ENCODE results near the gene MEIS2. TPM values are rescaled to one million over a fixed set of nuclear protein-coding genes. Genes with fewer than 3 reads are reported as not detected.

MEIS2 gene
- total RNA-seq, 1 donor from 2014 or later, result 6.6 TPM

GRCh38 chr15:37104424-37104981 lies 4.2 kb upstream of the MEIS2 start:
- TF ChIP-seq, protein P1, sequence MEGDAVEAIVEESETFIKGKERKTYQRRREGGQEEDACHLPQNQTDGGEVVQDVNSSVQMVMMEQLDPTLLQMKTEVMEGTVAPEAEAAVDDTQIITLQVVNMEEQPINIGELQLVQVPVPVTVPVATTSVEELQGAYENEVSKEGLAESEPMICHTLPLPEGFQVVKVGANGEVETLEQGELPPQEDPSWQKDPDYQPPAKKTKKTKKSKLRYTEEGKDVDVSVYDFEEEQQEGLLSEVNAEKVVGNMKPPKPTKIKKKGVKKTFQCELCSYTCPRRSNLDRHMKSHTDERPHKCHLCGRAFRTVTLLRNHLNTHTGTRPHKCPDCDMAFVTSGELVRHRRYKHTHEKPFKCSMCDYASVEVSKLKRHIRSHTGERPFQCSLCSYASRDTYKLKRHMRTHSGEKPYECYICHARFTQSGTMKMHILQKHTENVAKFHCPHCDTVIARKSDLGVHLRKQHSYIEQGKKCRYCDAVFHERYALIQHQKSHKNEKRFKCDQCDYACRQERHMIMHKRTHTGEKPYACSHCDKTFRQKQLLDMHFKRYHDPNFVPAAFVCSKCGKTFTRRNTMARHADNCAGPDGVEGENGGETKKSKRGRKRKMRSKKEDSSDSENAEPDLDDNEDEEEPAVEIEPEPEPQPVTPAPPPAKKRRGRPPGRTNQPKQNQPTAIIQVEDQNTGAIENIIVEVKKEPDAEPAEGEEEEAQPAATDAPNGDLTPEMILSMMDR (IDR thresholded peaks at IDR 0.05; ENCODE audit: insufficient read depth, low read length, severe bottlenecking), result no peak
- FAIRE-seq (no peak), DNase-seq (ENCODE audit: low read depth) (no peak)
- H3K4me3 ChIP-seq (ENCODE audit: low read depth, low read length), result no peak overlapping the region
- H3K36me3 ChIP-seq (ENCODE audit: control insufficient read depth, insufficient read depth, low read length), result no peaks in the 10 kb centered on the region
- peaks cover under 1% of the 10 kb centered on the region for H3K27me3 ChIP-seq (ENCODE audit: control insufficient read depth, insufficient read depth, low read length)

DNA sequence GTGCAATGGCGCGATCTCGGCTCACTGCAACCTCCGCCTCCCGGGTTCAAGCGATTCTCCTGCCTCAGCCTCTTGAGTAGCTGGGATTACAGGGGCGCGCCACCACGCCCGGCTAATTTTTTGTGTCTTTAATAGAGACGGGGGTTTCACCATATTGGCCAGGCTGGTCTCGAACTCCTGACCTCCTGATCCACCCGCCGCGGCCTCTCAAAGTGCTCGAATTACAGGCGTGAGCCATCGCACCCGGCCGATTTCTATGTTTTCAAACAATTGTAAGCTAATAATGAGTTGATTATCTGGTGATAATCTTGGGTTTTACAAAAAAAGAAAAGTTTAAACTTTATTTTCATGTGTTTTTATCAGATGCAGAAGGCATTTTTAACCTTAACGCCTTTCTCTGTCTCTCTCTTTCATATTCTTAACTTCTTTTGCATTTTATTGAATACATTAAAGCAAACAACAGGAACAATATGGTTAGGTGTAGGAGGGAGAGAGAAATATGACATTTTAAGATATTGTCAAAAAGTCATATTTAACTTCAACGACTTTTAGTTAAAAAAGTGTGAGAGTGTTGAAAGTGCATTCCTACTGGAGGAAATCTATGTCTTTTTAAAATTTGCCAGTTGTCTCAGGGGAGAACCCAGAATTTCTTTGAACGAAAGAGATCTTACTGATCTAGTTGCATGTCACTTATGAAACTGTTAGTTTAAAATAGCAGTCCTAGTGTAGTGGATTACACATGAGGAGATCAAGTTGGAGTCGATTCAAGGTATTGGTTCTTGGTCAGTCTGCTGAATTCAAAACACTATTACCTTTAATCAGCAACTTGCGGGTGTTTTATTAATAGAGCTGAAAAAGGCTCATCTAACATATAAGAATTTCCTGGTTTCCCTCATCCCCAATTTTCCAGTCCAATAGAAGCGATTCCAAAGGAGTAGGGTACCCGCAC lies 3.4 kb upstream of the MEIS2 start:
- no peaks in the 10 kb centered on the region for H3K36me3 ChIP-seq (ENCODE audit: control insufficient read depth, insufficient read depth, low read length)
- no peak overlapping the region for H3K4me3 ChIP-seq (ENCODE audit: low read depth, low read length)
- no peak for FAIRE-seq
- DNase-seq (ENCODE audit: low read depth), result no peak
- TF ChIP-seq, protein P1 (IDR thresholded peaks at IDR 0.05; ENCODE audit: insufficient read depth, low read length, severe bottlenecking), result no peak
- H3K27me3 ChIP-seq (ENCODE audit: control insufficient read depth, insufficient read depth, low read length), result no peaks in the 10 kb centered on the region

DNA sequence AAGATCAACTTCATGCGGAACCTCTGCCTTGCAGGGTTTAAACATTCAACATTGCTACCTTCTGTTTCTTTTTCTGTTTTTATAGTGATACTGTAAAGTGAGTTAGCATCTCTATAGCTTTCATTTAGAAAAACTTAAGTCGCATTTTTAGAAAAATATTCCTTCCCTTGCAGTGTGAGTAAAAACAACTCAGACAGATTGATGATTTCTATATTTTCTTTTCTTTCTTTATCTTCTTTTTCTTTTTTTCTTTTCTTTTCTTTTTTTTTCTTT lies 2.8 kb upstream of the MEIS2 start:
- no peak overlapping the region for H3K4me3 ChIP-seq (ENCODE audit: low read depth, low read length)
- DNase-seq (ENCODE audit: low read depth) (no peak), FAIRE-seq (no peak)
- H3K36me3 ChIP-seq (ENCODE audit: control insufficient read depth, insufficient read depth, low read length), result no peaks in the 10 kb centered on the region
- H3K27me3 ChIP-seq (ENCODE audit: control insufficient read depth, insufficient read depth, low read length), result no peaks in the 10 kb centered on the region
- TF ChIP-seq, protein P1 (IDR thresholded peaks at IDR 0.05; ENCODE audit: insufficient read depth, low read length, severe bottlenecking), result no peak

DNA sequence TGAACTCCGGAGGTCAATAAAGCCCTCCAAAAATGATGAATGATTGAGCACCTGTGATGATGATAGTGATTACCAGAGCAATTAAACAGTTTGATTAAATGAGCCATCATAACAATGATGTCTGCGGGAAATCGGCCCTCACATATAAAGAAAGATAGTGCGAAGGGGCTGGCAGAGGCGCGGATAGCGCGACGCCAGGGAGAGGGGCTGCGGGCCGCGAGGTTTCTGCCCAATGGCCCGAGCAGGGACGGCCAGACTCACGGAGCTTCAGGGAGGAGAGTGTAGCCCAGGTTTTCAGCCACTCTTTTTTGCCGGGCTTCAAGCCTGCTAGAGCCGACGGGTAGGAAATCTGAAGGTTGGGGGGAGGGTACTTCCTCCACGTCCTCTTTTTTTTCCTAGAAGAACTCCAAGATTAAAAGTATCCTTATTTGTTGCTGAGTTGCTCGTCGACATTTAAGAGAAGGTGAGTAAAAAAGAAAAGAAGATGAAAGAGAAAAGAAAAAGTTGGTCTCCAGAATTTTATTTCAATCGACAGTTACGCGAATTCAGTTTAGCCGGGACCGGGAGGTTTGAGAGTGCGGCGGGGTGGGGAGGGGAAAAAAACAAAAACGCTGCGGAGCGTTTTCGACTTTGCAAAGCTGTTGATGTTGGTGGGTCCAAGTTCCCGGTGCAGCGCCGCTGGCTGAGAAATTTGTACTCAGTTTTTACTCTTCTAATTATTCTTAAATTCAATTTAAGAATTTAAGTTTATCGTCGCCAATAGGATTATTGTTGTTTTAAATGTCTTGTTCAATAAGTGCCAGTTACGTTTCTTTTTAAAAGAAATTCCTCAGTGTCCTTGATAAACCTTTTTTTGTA lies 2.2 kb upstream of the MEIS2 start:
- Histone ChIP-seq H3K27me3 (ENCODE audit: control insufficient read depth, insufficient read depth, low read length) (no peaks in the 10 kb centered on the region), H3K36me3 (ENCODE audit: control insufficient read depth, insufficient read depth, low read length) (no peaks in the 10 kb centered on the region), H3K4me3 (ENCODE audit: low read depth, low read length) (peak overlapping the region; percentile 88)
- FAIRE-seq, result no peak
- DNase-seq (ENCODE audit: low read depth), result no peak
- TF ChIP-seq, protein P1 (IDR thresholded peaks at IDR 0.05; ENCODE audit: insufficient read depth, low read length, severe bottlenecking), result no peak

DNA sequence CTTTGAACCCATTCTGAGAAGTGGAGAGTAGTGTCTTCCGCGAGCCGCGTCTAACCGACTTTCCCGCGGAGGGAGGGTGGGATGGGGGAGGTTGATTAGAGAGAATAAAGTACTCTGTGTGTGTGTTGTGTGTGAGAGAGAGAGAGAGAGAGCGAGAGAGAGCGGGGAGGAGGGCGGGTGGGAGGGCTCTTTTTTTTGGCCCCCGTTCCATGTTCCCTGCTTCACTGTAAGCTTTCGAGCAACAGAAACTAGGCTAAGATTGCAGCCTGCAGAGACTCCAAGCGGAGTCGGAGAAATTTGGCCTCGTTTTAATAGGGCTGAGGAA lies 1.6 kb upstream of the MEIS2 start:
- FAIRE-seq (no peak), DNase-seq (ENCODE audit: low read depth) (no peak)
- peak overlapping the region; percentile 88 for H3K4me3 ChIP-seq (ENCODE audit: low read depth, low read length)
- H3K36me3 ChIP-seq (ENCODE audit: control insufficient read depth, insufficient read depth, low read length), result no peaks in the 10 kb centered on the region
- TF ChIP-seq, protein P1 (IDR thresholded peaks at IDR 0.05; ENCODE audit: insufficient read depth, low read length, severe bottlenecking), result no peak
- no peaks in the 10 kb centered on the region for H3K27me3 ChIP-seq (ENCODE audit: control insufficient read depth, insufficient read depth, low read length)

All from bronchial epithelial cell (primary cell).